SHP77 treated with DMSO at 0.1 percent for 48 hours (cell line): Measurements from ENCODE around the gene PCDHA3.
"Not testable (repeated sequence)": the region's sequence is repeated elsewhere in the genome, so short reads cannot be mapped to it uniquely, and the experiment has no call there.

Source experiments
- DNase-seq: peaks from one replicate; lab custom pipeline; 2025; lab: John Stamatoyannopoulos, UW

PCDHA3 gene

DNA sequence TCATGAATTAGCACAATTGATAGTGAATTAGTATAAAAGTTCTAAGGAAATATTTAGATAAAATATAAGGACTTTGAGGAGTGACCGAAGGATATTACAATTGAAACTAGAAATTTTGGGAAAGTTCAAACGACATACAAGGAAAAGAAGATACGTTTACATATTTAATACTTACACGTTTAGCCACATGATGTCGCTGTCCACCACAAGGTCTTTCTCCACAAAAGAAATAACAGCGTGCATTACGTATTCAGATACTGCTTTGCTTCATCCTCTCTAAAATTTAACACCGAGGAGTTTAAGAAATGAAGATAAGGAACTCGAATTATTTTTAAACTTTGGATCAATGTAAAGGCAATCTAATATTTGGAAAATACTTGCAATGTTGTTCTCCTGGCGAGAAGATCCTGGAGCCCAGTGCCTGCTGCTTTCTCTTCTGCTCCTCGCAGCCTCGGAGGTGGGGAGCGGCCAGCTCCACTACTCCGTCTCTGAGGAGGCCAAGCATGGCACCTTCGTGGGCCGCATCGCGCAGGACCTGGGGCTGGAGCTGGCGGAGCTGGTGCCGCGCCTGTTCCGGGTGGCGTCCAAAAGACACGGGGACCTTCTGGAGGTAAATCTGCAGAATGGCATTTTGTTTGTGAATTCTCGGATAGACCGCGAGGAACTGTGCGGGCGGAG lies at the start of gene PCDHA3:
PCDHA3 (plus strand) TSS at position 242 of the 678 bp plus-strand sequence.
- no peak for DNase-seq

DNA sequence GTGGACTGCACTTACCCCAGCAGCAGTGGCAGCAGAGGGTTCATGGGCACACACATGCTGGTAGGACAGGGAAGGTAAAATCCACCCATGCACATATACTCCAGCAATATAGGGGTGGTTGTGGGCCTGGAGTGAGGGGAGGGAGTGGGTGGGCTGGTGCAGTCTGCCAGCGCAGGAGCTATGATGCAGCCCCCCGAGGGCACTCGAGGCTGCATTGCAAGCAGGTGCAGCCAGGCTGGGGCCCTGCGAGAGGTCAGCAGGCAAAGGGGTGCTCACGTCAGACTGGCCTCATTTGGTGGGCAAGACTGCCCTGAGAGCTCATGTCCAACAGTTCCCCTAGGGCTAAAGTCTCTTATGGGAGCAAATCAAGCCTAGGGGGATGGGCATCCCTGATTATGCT lies 47.3 kb upstream of the PCDHA3 start:
- DNase-seq: no peak

DNA sequence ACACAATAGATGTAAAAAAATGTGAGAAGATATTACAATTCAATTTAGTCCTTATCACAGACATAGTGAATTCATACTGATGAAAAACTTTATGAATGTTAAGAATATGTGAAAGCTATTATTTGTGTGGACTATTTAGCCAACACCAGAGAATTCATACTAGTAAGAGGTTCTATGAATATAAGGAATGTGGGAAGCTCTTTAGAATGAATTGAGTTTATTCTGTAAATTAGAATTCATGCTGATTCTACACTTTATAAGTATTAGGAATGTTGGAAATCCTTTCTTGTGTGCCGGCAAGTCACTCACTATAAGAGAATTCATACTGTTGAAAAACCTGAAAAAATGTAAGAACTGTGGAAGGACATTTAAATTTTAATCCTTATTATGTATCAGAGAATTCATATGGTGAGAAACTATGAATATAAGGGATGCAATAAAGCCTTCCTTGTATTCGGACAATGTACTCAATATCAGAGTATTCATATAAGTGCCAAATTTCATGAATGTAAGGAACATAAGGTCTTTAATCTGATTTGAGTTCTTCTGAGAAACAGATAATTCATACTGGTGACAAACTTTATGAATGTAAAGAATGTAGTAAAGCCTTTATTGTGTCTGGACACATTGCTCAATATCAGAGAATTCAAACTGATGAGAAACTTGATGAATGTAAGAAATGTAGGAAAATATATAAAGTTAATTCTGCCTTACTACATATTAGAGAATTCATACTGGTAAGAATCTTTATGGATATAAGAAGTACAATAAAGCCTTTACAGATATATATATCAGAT lies 36.5 kb upstream of the PCDHA3 start:
- DNase-seq: no peak

DNA sequence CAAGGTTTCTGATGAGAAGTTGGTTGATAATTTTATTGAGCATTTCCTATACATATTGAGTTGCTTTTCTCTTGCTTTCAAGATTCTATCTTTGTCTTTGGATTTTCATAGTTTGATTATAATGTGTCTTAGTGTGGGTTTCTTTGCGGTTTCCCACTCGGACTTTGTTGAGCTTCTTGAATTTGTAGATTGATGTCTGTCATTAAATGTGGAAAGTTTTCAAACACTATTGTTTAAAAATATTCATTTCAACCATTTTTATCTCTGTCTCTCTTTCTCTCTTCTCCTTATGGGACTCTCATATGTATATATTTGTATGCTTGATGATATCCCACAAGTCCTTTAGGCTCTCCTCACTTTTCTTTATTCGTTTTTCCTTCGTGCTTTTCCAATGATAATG lies 33.4 kb upstream of the PCDHA3 start:
- no peak for DNase-seq

DNA sequence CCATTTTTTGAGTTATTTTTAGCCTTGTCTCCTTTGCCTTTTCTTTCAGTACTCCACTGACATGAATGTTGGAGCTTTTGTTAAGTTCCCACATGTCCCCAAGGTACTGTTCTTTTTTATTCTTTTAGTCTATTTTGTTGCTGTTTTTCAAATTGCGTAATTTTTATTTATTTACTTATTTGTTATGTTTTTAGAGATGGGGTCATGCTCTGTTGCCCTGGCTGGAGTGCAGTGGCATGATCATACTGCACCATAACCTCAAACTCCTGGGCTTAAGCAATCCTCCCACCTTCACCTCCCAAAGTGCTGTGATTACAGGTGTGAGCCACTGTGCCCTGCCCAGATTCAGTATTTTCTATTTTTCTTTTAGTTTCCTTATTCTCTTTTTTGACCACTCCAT lies 20.3 kb upstream of the PCDHA3 start:
- no peak for DNase-seq

DNA sequence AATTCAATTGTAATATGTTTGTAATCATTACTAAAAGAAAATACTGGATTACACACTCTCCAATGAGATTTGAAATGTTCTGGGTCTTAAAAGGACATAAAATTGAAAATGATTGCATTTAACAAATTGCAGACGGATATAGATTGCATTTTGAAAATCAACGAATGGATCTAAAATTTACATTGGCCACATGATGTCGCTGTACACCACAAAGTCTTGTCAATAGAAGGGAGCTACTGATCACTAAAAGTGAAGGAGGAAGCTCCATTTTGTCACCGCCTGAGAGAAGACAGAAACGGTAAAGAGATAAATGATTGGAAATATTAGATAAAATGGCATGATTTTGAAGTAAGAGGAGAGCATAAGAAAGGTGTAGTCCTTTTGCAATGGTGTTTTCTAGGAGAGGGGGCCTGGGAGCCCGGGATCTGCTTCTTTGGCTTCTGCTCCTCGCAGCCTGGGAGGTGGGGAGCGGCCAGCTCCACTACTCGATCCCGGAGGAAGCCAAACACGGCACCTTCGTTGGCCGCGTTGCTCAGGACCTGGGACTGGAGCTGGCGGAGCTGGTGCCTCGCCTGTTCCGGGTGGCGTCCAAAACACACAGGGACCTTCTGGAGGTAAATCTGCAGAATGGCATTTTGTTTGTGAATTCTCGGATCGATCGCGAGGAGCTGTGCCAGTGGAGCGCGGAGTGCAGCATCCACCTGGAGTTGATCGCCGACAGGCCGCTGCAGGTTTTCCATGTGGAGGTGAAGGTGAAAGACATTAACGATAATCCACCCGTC lies 14.8 kb upstream of the PCDHA3 start, which contains the start of gene PCDHA1:
PCDHA1 (plus strand) TSS at position 236 of the 782 bp plus-strand sequence.
- peak; percentile 16 for DNase-seq

DNA sequence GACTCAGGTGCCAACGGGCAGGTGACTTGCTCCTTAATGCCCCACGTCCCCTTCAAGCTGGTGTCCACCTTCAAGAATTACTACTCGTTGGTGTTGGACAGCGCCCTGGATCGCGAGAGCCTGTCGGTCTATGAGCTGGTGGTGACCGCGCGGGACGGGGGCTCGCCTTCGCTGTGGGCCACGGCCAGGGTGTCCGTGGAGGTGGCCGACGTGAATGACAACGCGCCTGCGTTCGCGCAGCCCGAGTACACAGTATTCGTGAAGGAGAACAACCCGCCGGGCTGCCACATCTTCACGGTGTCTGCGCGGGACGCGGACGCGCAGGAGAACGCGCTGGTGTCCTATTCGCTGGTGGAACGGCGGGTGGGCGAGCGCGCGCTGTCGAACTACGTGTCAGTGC lies 13.4 kb upstream of the PCDHA3 start:
- DNase-seq: not testable (repeated sequence)

DNA sequence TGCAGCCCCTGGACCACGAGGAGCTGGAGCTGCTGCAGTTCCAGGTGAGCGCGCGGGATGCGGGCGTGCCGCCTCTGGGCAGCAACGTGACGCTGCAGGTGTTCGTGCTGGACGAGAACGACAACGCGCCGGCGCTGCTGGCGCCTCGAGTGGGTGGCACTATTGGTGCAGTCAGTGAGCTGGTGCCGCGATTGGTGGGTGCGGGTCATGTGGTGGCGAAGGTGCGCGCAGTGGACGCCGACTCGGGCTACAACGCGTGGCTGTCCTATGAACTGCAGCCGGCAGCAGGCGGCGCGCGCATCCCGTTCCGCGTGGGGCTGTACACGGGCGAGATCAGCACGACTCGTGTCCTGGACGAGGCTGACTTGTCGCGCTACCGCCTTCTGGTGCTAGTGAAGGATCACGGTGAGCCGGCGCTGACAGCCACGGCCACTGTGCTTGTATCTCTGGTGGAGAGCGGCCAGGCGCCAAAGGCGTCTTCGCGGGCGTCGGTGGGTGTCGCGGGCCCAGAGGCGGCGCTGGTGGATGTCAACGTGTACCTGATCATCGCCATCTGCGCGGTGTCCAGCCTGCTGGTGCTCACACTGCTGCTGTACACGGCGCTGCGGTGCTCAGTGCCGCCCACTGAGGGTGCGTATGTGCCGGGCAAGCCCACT lies 12.9 kb upstream of the PCDHA3 start:
- DNase-seq: not testable (repeated sequence)

DNA sequence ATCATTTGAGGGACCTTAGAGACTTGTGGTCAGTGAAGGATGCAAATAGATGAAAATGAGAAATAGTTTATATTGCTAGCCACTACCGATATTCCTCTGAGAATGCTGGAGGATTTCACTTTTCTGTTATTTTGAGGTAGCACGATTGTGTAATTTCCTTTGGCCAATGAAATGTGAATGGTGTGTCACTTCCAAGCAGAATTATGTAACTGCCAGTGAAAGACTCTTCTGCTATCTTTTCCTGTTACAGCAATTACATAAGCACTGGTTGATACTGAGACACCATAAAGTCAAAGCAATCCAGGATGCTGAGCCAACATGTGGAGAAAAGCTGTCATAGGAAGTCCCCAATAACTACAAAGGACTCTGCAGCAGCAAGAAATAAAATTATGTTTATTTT lies 9.8 kb upstream of the PCDHA3 start:
- no peak for DNase-seq

DNA sequence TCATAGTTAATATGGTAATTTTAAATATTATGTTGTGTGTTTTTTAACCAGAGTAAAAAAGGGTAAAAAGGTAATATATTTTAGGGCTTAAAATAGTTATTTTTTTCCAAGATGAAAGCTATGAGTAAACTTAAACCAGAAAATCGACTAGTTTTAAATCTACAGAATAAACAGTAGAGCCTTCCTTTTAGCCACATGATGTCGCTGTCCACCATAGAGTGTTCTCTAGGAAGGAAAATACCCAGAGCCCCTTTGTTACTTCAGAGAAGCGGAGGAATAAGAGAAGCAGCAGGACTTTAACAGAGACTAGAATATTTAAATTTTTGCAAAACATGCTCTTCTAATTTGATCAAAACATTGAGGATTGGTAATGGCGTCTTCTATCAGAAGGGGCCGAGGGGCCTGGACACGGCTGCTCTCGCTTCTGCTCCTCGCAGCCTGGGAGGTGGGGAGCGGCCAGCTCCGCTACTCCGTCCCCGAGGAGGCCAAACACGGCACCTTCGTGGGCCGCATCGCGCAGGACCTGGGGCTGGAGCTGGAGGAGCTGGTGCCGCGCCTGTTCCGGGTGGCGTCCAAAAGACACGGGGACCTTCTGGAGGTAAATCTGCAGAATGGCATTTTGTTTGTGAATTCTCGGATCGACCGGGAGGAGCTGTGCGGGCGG lies 6.1 kb upstream of the PCDHA3 start, which contains the start of gene PCDHA2:
PCDHA2 (plus strand) TSS at position 258 of the 664 bp plus-strand sequence.
- DNase-seq: no peak

DNA sequence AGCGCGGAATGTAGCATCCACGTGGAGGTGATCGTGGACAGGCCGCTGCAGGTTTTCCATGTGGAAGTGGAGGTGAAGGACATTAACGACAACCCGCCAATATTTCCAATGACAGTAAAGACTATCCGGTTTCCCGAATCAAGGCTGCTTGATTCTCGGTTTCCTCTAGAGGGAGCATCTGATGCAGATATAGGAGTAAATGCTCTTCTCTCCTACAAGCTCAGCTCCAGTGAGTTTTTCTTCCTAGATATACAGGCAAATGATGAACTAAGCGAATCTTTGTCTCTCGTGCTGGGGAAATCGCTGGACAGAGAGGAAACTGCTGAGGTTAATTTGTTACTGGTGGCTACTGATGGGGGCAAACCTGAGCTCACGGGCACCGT lies 5.6 kb upstream of the PCDHA3 start:
- DNase-seq: no peak

DNA sequence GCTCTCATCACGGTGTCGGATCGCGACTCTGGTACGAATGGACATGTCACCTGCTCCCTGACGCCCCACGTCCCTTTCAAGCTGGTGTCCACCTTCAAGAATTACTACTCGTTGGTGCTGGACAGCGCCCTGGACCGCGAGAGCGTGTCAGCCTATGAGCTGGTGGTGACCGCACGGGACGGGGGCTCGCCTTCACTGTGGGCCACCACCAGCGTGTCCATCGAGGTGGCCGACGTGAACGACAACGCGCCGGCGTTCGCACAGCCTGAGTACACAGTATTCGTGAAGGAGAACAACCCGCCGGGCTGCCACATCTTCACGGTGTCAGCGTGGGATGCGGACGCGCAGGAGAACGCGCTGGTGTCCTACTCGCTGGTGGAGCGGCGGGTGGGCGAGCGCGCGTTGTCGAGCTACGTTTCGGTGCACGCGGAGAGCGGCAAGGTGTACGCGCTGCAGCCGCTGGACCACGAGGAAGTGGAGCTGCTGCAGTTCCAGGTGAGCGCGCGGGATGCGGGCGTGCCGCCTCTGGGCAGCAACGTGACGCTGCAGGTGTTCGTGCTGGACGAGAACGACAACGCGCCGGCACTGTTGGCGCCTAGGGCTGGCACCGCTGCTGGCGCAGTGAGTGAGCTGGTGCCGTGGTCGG lies 4.7 kb upstream of the PCDHA3 start:
- DNase-seq: not testable (repeated sequence)

DNA sequence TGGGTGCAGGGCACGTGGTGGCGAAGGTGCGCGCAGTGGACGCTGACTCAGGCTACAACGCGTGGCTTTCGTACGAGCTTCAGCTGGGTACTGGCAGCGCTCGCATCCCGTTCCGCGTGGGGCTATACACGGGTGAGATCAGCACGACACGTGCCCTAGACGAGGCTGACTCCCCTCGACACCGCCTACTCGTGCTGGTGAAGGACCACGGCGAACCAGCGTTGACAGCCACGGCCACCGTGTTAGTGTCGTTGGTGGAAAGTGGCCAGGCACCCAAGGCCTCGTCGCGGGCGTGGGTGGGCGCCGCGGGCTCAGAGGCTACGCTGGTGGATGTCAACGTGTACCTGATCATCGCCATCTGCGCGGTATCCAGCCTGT lies 4.2 kb upstream of the PCDHA3 start:
- no peak for DNase-seq

DNA sequence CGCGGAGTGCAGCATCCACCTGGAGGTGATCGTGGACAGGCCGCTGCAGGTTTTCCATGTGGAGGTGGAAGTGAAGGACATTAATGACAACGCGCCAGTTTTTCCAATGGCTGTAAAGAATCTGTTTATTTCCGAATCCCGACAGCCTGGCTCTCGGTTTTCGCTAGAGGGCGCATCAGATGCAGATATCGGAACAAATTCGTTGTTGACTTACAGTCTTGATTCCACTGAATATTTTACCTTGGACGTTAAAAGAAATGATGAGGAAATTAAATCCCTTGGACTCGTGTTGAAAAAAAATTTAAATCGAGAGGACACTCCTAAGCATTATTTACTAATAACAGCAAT lies 611 bp downstream of the PCDHA3 start:
- no peak for DNase-seq

DNA sequence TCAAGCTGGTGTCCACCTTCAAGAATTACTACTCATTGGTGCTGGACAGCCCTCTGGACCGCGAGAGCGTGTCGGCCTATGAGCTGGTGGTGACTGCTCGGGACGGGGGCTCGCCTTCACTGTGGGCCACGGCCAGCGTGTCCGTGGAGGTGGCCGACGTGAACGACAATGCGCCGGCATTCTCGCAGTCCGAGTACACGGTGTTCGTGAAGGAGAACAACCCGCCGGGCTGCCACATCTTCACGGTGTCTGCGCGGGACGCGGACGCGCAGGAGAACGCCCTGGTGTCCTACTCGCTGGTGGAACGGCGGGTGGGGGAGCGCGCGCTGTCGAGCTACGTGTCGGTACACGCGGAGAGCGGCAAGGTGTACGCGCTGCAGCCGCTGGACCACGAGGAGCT lies 1.5 kb downstream of the PCDHA3 start:
- DNase-seq: not testable (repeated sequence)

DNA sequence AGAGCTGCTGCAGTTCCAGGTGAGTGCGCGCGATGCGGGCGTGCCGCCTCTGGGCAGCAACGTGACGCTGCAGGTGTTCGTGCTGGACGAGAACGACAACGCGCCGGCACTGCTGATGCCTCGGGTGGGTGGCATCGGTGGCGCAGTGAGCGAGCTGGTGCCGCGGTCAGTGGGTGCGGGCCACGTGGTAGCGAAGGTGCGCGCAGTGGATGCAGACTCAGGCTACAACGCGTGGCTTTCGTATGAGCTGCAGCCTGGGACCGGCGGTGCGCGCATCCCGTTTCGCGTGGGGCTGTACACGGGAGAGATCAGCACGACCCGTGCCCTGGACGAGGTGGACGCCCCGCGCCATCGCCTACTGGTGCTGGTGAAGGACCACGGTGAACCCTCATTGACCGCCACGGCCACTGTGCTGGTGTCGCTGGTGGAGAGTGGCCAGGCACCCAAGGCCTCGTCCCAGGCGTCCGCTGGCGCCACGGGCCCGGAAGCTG lies 2.0 kb downstream of the PCDHA3 start:
- no peak for DNase-seq

DNA sequence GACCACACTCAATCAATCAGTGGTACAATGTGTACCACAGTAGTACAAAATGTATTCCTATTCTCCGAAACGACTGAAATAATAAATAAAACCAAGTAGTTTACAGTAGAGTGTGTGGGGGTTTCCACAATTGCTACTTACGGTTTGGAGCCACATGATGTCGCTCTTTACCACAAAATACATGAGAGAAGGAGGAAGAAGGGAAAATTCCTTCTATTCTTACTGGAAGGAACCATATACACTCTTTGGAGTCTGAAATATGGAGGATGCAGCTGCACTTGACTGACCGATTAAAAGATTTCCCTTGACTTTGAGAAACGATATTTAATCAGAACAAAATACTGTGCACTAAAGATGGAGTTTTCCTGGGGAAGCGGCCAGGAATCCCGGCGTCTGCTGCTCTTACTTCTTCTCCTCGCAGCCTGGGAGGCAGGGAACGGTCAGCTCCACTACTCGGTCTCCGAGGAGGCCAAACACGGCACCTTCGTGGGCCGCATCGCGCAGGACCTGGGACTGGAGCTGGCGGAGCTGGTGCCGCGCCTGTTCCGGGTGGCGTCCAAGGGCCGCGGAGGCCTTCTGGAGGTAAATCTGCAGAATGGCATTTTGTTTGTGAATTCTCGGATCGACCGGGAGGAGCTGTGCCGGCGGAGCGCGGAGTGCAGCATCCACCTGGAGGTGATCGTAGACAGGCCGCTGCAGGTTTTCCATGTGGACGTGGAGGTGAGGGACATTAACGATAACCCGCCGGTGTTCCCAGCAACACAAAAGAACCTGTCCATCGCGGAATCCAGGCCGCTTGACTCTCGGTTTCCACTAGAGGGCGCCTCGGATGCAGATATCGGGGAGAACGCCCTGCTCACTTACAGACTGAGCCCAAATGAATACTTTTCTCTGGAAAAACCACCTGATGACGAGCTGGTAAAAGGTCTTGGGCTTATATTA lies 6.2 kb downstream of the PCDHA3 start, which contains the start of gene PCDHA4:
PCDHA4 (plus strand) TSS at position 235 of the 942 bp plus-strand sequence.
- DNase-seq: peak; percentile 74

DNA sequence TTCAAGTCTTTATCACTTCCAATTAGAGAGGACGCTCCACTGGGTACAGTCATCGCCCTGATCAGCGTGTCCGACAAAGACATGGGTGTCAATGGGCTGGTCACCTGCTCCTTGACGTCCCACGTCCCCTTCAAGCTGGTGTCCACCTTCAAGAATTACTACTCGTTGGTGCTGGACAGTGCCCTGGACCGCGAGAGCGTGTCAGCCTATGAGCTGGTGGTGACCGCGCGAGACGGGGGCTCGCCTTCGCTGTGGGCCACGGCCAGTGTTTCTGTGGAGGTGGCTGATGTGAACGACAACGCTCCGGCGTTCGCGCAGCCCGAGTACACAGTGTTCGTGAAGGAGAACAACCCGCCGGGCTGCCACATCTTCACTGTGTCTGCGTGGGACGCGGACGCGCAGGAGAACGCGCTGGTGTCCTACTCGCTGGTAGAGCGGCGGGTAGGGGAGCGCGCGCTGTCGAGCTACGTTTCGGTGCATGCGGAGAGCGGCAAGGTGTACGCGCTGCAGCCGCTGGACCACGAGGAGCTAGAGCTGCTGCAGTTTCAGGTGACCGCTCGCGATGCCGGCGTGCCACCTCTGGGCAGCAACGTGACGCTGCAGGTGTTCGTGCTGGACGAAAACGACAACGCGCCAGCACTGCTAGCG lies 7.5 kb downstream of the PCDHA3 start:
- DNase-seq: not testable (repeated sequence)

DNA sequence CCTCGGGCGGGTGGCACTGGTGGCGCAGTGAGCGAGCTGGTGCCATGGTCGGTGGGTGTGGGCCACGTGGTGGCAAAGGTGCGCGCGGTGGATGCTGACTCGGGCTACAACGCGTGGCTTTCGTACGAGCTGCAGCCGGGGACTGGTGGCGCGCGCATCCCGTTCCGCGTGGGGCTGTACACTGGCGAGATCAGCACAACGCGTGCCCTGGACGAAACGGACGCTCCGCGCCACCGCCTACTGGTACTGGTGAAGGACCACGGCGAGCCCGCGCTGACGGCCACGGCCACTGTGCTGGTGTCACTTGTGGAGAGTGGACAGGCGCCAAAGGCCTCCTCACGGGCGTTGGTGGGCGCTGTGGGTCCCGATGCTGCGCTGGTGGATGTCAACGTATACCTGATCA lies 8.0 kb downstream of the PCDHA3 start:
- no peak for DNase-seq
